ENCODE measurements around the gene PDCD10.

Gene PDCD10

GRCh38 chr3:167773584-167773983, 38.9 kb upstream of the PDCD10 start:
- POLR2A ChIA-PET = no interaction called here

GRCh38 chr3:167772992-167773391, 38.3 kb upstream of the PDCD10 start:
- ChIA-PET POLR2A (no interaction called here), CTCF (no interaction called here)

More at GRCh38 chr3:167773584-167773983, 38.9 kb upstream of the PDCD10 start:
- CTCF ChIA-PET = no interaction called here
- TF ChIP-seq HDGF (IDR thresholded peaks at IDR 0.05; ENCODE audit: borderline replicate concordance) (no peak), L3MBTL2 (conservative IDR thresholded peaks at IDR 0.05) (no peak), SUZ12 (IDR thresholded peaks at IDR 0.05) (no peak), FOXM1 (IDR thresholded peaks at IDR 0.05; ENCODE audit: borderline replicate concordance) (no peak), CTBP1 (IDR thresholded peaks at IDR 0.05; ENCODE audit: borderline replicate concordance) (no peak)
- no peak for DNase-seq (ENCODE audit: extremely low spot score)

GRCh38 chr3:167762296-167762695, 27.6 kb upstream of the PDCD10 start:
- no peak for DNase-seq (ENCODE audit: extremely low spot score)
- ChIA-PET CTCF (no interaction called here), POLR2A (no interaction called here)
- TF ChIP-seq ZNF384 (IDR thresholded peaks at IDR 0.05) = no peak
- TF ChIP-seq NFRKB (IDR thresholded peaks at IDR 0.05) = no peak

More at GRCh38 chr3:167772992-167773391, 38.3 kb upstream of the PDCD10 start:
- TF ChIP-seq ZNF384 (IDR thresholded peaks at IDR 0.05) = no peak
- no peak for TF ChIP-seq CTBP1 (IDR thresholded peaks at IDR 0.05; ENCODE audit: borderline replicate concordance)
- no peak for TF ChIP-seq SUZ12 (IDR thresholded peaks at IDR 0.05)
- TF ChIP-seq ELF4 (IDR thresholded peaks at IDR 0.05) = no peak
- TF ChIP-seq BHLHE40 (IDR thresholded peaks at IDR 0.05; ENCODE audit: borderline replicate concordance) = no peak
- no peak for TF ChIP-seq PKNOX1 (IDR thresholded peaks at IDR 0.05)
- no peak for TF ChIP-seq NFRKB (IDR thresholded peaks at IDR 0.05)
- no peak for TF ChIP-seq LEF1 (IDR thresholded peaks at IDR 0.05; ENCODE audit: borderline replicate concordance)
- TF ChIP-seq TARDBP (IDR thresholded peaks at IDR 0.05) = no peak
- no peak for TF ChIP-seq L3MBTL2 (conservative IDR thresholded peaks at IDR 0.05)
- TF ChIP-seq SP1 (IDR thresholded peaks at IDR 0.05) = no peak
- no peak for TF ChIP-seq HDGF (IDR thresholded peaks at IDR 0.05; ENCODE audit: borderline replicate concordance)
- no peak for TF ChIP-seq FOXM1 (IDR thresholded peaks at IDR 0.05; ENCODE audit: borderline replicate concordance)
- no peak for TF ChIP-seq FOXA1 (IDR thresholded peaks at IDR 0.05)
- TF ChIP-seq ARNT (IDR thresholded peaks at IDR 0.05) = no peak
- DNase-seq (ENCODE audit: extremely low spot score) = no peak

- ChIA-PET CTCF (no interaction called here), POLR2A (no interaction called here)
- TF ChIP-seq NFRKB (IDR thresholded peaks at IDR 0.05) = no peak
- TF ChIP-seq SP1 (IDR thresholded peaks at IDR 0.05) = no peak
- no peak for TF ChIP-seq ARNT (IDR thresholded peaks at IDR 0.05)
- no peak for TF ChIP-seq L3MBTL2 (conservative IDR thresholded peaks at IDR 0.05)
- TF ChIP-seq PKNOX1 (IDR thresholded peaks at IDR 0.05) = no peak
- no peak for DNase-seq (ENCODE audit: extremely low spot score)
Observed at GRCh38 chr3:167761302-167761701, 26.6 kb upstream of the PDCD10 start.

GRCh38 chr3:167754049-167754448, 19.4 kb upstream of the PDCD10 start:
- DNase-seq (ENCODE audit: extremely low spot score) = no peak
- POLR2A ChIA-PET = no interaction called here
- CTCF ChIA-PET = no interaction called here
- TF ChIP-seq ZNF384 (IDR thresholded peaks at IDR 0.05) = no peak
- no peak for TF ChIP-seq ARNT (IDR thresholded peaks at IDR 0.05)
- no peak for TF ChIP-seq CTBP1 (IDR thresholded peaks at IDR 0.05; ENCODE audit: borderline replicate concordance)
- TF ChIP-seq NFRKB (IDR thresholded peaks at IDR 0.05) = no peak
- no peak for TF ChIP-seq SP1 (IDR thresholded peaks at IDR 0.05)
- TF ChIP-seq ELF4 (IDR thresholded peaks at IDR 0.05) = no peak
- TF ChIP-seq BHLHE40 (IDR thresholded peaks at IDR 0.05; ENCODE audit: borderline replicate concordance) = no peak
- no peak for TF ChIP-seq FOXA1 (IDR thresholded peaks at IDR 0.05)
- TF ChIP-seq L3MBTL2 (conservative IDR thresholded peaks at IDR 0.05) = no peak
- no peak for TF ChIP-seq TARDBP (IDR thresholded peaks at IDR 0.05)
- no peak for TF ChIP-seq LEF1 (IDR thresholded peaks at IDR 0.05; ENCODE audit: borderline replicate concordance)
- no peak for TF ChIP-seq FOXK2 (IDR thresholded peaks at IDR 0.05)
- TF ChIP-seq HDGF (IDR thresholded peaks at IDR 0.05; ENCODE audit: borderline replicate concordance) = no peak
- no peak for TF ChIP-seq SUZ12 (IDR thresholded peaks at IDR 0.05)
- no peak for TF ChIP-seq FOXM1 (IDR thresholded peaks at IDR 0.05; ENCODE audit: borderline replicate concordance)
- no peak for TF ChIP-seq PKNOX1 (IDR thresholded peaks at IDR 0.05)

GRCh38 chr3:167750272-167750971, 15.7 kb upstream of the PDCD10 start:
- POLR2A ChIA-PET = interaction anchor here (1.0 kb wide), 1 partner anchor 15 kb away, joined by 4 read pairs; the partner anchor contains the start of gene SERPINI1
- DNase-seq (ENCODE audit: extremely low spot score) = no peak
- CTCF ChIA-PET = interaction anchor here (0.9 kb wide), 1 partner anchor 9 kb away, joined by 3 read pairs; no protein-coding TSS in a partner anchor
- TF ChIP-seq SP1 (IDR thresholded peaks at IDR 0.05) (no peak), CTBP1 (IDR thresholded peaks at IDR 0.05; ENCODE audit: borderline replicate concordance) (no peak), FOXA1 (IDR thresholded peaks at IDR 0.05) (no peak), L3MBTL2 (conservative IDR thresholded peaks at IDR 0.05) (no peak), ZNF384 (IDR thresholded peaks at IDR 0.05) (no peak), BHLHE40 (IDR thresholded peaks at IDR 0.05; ENCODE audit: borderline replicate concordance) (no peak), LEF1 (IDR thresholded peaks at IDR 0.05; ENCODE audit: borderline replicate concordance) (no peak), TARDBP (IDR thresholded peaks at IDR 0.05) (no peak)

Measured in HEK293T (cell line).